Stimulated activated naive B cell treated with anti-CD40 and anti-IgM and Interleukin-4, amounts not matched to agents 10 μg/mL and 1 μg/mL and 100 μg/mL, for 72 hours (primary cell): ENCODE measurements around the gene ZNF773.
"Not testable (repeated sequence)": the region's sequence is repeated elsewhere in the genome, so short reads cannot be mapped to it uniquely, and the experiment has no call there.

Experiments
- ATAC-seq, 2 donors: fragments of 150-1000 bp; cut with Tn5 transposase; replicated peaks; 2 replicates each; pipeline ENCODE4 v1.10.0; 2021; ENCODE audit warnings: moderate library complexity in 1 of 2
- DNase-seq: peaks from one replicate; pipeline ENCODE4 v3.0.0; 2021
- H3K27ac Mint-ChIP-seq: one replicate; pipeline ENCODE4 v1.8.0; 2022; ENCODE audit warnings: mild to moderate bottlenecking, mixed read lengths
- H3K27me3 Mint-ChIP-seq, 2 donors: one replicate each; pipeline ENCODE4 v1.8.0; 2022; ENCODE audit warnings: mixed read lengths in 2 of 2
- H3K36me3 Mint-ChIP-seq, 2 donors: one replicate each; pipeline ENCODE4 v1.8.0; 2022; ENCODE audit warnings: mixed read lengths in 2 of 2, mild to moderate bottlenecking in 1 of 2
- H3K4me1 Mint-ChIP-seq, 2 donors: one replicate each; pipeline ENCODE4 v1.8.0; 2022; ENCODE audit warnings: mixed read lengths in 2 of 2, mild to moderate bottlenecking in 1 of 2
- H3K4me3 Mint-ChIP-seq, 2 donors: one replicate each; pipeline ENCODE4 v1.8.0; 2022; ENCODE audit warnings: mild to moderate bottlenecking in 2 of 2, mixed read lengths in 2 of 2, moderate library complexity in 1 of 2
- H3K9me3 Mint-ChIP-seq, 2 donors: one replicate each; pipeline ENCODE4 v1.8.0; 2022; ENCODE audit warnings: mixed read lengths in 2 of 2, mild to moderate bottlenecking in 1 of 2

ZNF773 gene

DNA sequence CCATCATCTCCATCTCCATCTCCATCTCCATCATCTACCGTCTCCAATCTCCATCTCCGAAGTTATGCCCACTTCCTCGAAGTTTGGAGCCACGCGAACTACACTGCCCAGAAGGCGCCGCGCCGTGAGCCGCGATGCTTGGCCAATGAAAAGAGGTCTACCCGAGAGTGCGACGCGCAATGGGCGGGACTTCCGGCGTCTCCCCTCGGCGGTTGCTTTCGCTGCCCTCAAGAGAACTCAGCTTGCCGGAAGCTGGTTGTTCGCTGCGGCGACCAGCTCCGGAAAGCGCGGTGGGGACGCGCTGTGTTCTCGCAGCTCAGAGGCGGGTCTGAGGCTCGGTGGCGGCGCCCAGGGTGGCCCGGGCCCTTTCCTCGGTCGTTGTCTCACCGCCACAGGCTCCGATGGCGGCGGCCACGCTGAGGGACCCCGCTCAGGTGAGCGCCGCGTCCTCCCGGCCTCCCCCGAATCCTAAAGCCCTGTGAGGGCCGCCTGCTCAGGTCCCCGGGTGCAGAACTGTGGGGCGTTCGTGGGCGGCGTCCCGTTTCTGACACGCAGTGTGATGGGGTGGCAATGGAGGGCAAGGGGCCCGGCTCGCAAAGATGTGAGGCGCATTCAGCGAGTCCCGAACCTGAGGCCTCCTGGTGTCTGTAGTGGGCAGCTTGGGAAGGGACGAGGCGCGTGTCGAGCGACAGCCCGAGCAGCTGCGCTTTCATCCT is at the start of gene ZNF773:
TSS of gene ZNF773 (plus strand) at position 259 of the 716 bp plus-strand sequence. CDS start at position 402, 143 bp downstream.
- Mint-ChIP-seq H3K9me3 (peaks cover 16 to 19% of the 10 kb centered on the region in 2 donors), H3K27ac (peak within 1 kb of the TSS; percentile 81), H3K4me3 (peak within 1 kb of the TSS; percentile 69 to 81), H3K4me1 (peaks cover 22 to 38% of the 10 kb centered on the region in 2 donors), H3K36me3 (peaks cover 38 to 53% of the 10 kb centered on the region in 2 donors)
- DNase-seq (peak; percentile 93), ATAC-seq (peak; percentile 99)
- H3K27me3 Mint-ChIP-seq: not testable (repeated sequence)

DNA sequence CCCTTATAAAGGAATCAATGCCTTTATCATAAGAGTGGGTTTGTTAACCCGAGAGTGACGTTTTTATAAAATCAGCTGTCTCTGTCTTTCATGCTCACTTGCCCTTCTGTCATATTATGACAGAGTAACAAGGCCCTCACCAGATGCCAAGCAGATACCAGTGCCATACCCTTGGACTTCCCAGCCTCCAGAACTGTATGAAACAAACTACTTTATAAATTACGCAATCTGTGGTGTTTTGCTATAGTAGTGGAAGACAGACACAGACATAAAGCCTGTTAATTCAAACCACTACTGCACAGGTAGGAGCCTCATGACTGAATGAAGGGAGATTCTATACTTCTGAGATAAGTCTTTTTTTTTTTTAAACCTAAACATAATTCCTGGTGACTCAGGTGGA is 47.4 kb upstream of the ZNF773 start:
- no peak overlapping the region for H3K4me3 Mint-ChIP-seq
- H3K9me3 Mint-ChIP-seq: peaks cover 3 to 4% of the 10 kb centered on the region in 2 donors
- H3K27me3 Mint-ChIP-seq: no peaks in the 10 kb centered on the region
- peaks cover 31 to 57% of the 10 kb centered on the region in 2 donors for H3K36me3 Mint-ChIP-seq
- no peaks in the 10 kb centered on the region for H3K4me1 Mint-ChIP-seq
- no peak for ATAC-seq
- no peak for DNase-seq
- no peak overlapping the region for H3K27ac Mint-ChIP-seq

GRCh38 chr19:57465680-57466381 is 33.9 kb upstream of the ZNF773 start:
- Mint-ChIP-seq H3K27me3 (no peaks in the 10 kb centered on the region), H3K27ac (no peak overlapping the region), H3K4me3 (no peak overlapping the region), H3K9me3 (peaks cover 25 to 33% of the 10 kb centered on the region in 2 donors), H3K4me1 (no peaks in the 10 kb centered on the region), H3K36me3 (peaks cover 46 to 53% of the 10 kb centered on the region in 2 donors)
- ATAC-seq (peak; percentile 60 to 81), DNase-seq (no peak)

- DNase-seq (no peak), ATAC-seq (no peak)
- no peaks in the 10 kb centered on the region for H3K4me1 Mint-ChIP-seq
- no peaks in the 10 kb centered on the region for H3K27me3 Mint-ChIP-seq
- peaks cover 47 to 58% of the 10 kb centered on the region in 2 donors for H3K36me3 Mint-ChIP-seq
- peaks cover 26 to 39% of the 10 kb centered on the region in 2 donors for H3K9me3 Mint-ChIP-seq
- H3K4me3 Mint-ChIP-seq: no peak overlapping the region
- H3K27ac Mint-ChIP-seq: no peak overlapping the region
Observed at GRCh38 chr19:57466489-57466888, 33.2 kb upstream of the ZNF773 start.

- Mint-ChIP-seq H3K4me1 (peaks cover 19 to 26% of the 10 kb centered on the region in 2 donors), H3K27me3 (no peaks in the 10 kb centered on the region), H3K36me3 (peaks cover 77 to 91% of the 10 kb centered on the region in 2 donors), H3K9me3 (peaks cover 28 to 41% of the 10 kb centered on the region in 2 donors), H3K4me3 (no peak overlapping the region), H3K27ac (no peak overlapping the region)
- no peak for DNase-seq
- no peak for ATAC-seq
Observed at GRCh38 chr19:57473646-57474045, 26.1 kb upstream of the ZNF773 start.

GRCh38 chr19:57477191-57478008 is 22.3 kb upstream of the ZNF773 start, which contains the start of gene ZNF772:
Gene ZNF772 (minus strand): TSS chr19:57477566. CDS start chr19:57477309, 257 bp downstream.
- peaks cover 24 to 33% of the 10 kb centered on the region in 2 donors for H3K9me3 Mint-ChIP-seq
- peaks cover 50 to 60% of the 10 kb centered on the region in 2 donors for H3K36me3 Mint-ChIP-seq
- ATAC-seq: peak; percentile 99

GRCh38 chr19:57487477-57488298 is 12.1 kb upstream of the ZNF773 start, which contains the start of gene ZNF419:
Gene ZNF419 (plus strand): TSS chr19:57487750. CDS start chr19:57487951, 201 bp downstream.
- DNase-seq (peak; percentile 91), ATAC-seq (peak; percentile 99)
- H3K9me3 Mint-ChIP-seq: peaks cover 14 to 21% of the 10 kb centered on the region in 2 donors
- not testable (repeated sequence) for H3K27me3 Mint-ChIP-seq
- peaks cover 25 to 49% of the 10 kb centered on the region in 2 donors for H3K36me3 Mint-ChIP-seq
- H3K4me3 Mint-ChIP-seq: peak within 1 kb of the TSS; percentile 59 to 68
- peaks cover 12 to 26% of the 10 kb centered on the region in 2 donors for H3K4me1 Mint-ChIP-seq
- H3K27ac Mint-ChIP-seq: peak within 1 kb of the TSS; percentile 52

More at GRCh38 chr19:57477191-57478008, 22.3 kb upstream of the ZNF773 start, which contains the start of gene ZNF772:
- no peaks in the 10 kb centered on the region for H3K27me3 Mint-ChIP-seq
- peak; percentile 90 for DNase-seq
- peak within 1 kb of the TSS; percentile 92 to 96 for H3K4me3 Mint-ChIP-seq
- H3K27ac Mint-ChIP-seq: peak within 1 kb of the TSS; percentile 95
- peaks cover 19 to 26% of the 10 kb centered on the region in 2 donors for H3K4me1 Mint-ChIP-seq

DNA sequence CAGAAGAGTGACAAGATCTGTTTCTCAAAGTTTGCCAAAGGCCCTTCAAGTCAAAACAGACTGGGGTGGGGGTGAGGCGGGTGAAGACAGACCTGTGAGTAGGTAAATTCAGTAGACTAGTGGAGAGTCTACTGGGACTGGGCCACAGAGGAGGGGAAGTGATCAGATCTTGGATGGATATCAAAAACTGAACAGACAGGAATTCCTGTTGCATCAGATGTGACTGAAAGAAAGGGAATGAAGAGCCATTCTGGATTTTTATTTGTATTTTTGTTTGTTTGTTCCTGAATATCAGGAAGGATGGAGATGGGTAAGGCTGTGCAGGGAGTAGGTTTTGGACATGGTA is 11.5 kb upstream of the ZNF773 start:
- H3K27me3 Mint-ChIP-seq, DNase-seq: not testable (repeated sequence)
- Mint-ChIP-seq H3K9me3 (peaks cover 14 to 21% of the 10 kb centered on the region in 2 donors), H3K36me3 (peaks cover 31 to 55% of the 10 kb centered on the region in 2 donors), H3K27ac (peak overlapping the region; percentile 52), H3K4me1 (peaks cover 12 to 26% of the 10 kb centered on the region in 2 donors), H3K4me3 (peak overlapping the region; percentile 59 to 68)
- peak in 1 of 2 donors; percentile 18 for ATAC-seq

- Mint-ChIP-seq H3K4me3 (peak overlapping the region; percentile 69 to 81), H3K27ac (peak overlapping the region; percentile 81), H3K4me1 (peaks cover 22 to 38% of the 10 kb centered on the region in 2 donors), H3K9me3 (peaks cover 16 to 19% of the 10 kb centered on the region in 2 donors), H3K36me3 (peaks cover 42 to 55% of the 10 kb centered on the region in 2 donors)
- not testable (repeated sequence) for DNase-seq, H3K27me3 Mint-ChIP-seq, ATAC-seq
Observed at GRCh38 chr19:57499332-57499679, 432 bp upstream of the ZNF773 start.

- H3K36me3 Mint-ChIP-seq: peaks cover 39 to 52% of the 10 kb centered on the region in 2 donors
- peak in 1 of 2 donors; percentile 18 for ATAC-seq
Observed at GRCh38 chr19:57500400-57500799, 662 bp downstream of the ZNF773 start.

DNA sequence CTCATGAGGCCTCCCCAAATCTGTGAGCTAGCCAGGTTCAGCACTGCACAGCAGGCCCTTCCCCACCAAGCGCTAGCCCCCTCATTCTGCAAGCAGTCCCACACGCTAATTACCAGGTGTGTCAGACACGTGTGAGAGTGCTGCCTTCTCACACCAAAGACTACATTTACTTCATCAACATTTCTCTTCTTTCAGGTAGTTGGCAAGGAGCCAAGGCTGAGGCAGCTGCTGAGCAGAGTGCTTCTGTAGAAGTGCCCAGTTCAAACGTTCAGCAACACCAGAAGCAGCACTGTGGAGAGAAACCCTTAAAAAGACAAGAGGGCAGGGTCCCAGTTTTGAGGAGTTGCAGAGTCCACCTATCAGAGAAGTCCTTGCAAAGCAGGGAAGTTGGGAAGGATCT is 6.4 kb downstream of the ZNF773 start:
- Mint-ChIP-seq H3K36me3 (peaks cover 73 to 84% of the 10 kb centered on the region in 2 donors), H3K4me3 (no peak overlapping the region), H3K27me3 (no peaks in the 10 kb centered on the region), H3K4me1 (peaks cover 10 to 22% of the 10 kb centered on the region in 2 donors), H3K27ac (no peak overlapping the region), H3K9me3 (peaks cover 20 to 22% of the 10 kb centered on the region in 2 donors)
- no peak for DNase-seq
- no peak for ATAC-seq

More at GRCh38 chr19:57500400-57500799, 662 bp downstream of the ZNF773 start:
- H3K27me3 Mint-ChIP-seq, DNase-seq: not testable (repeated sequence)
- peak overlapping the region; percentile 81 for H3K27ac Mint-ChIP-seq
- peaks cover 22 to 38% of the 10 kb centered on the region in 2 donors for H3K4me1 Mint-ChIP-seq
- peaks cover 16 to 19% of the 10 kb centered on the region in 2 donors for H3K9me3 Mint-ChIP-seq
- peak overlapping the region; percentile 69 to 81 for H3K4me3 Mint-ChIP-seq

DNA sequence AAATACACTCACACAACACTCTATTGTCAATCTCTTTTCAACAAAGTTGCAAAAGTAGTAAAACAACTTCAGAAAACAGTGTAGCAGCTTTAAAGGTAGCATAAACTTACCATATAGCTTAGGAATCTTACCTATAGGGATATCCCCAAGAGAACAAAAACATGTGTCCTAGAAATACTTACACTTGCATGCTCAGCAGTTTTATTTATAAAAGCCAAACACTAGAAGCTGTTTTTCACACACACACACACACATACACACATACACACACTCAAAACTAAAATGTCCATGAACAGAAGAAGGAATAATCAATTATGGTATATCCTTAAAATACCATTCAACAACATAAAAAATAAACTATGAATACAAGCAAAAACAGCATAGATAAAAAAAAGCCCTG is 11.7 kb downstream of the ZNF773 start:
- no peaks in the 10 kb centered on the region for H3K27me3 Mint-ChIP-seq
- no peak overlapping the region for H3K27ac Mint-ChIP-seq
- peaks cover 77 to 88% of the 10 kb centered on the region in 2 donors for H3K36me3 Mint-ChIP-seq
- no peak overlapping the region for H3K4me3 Mint-ChIP-seq
- H3K4me1 Mint-ChIP-seq: no peaks in the 10 kb centered on the region
- H3K9me3 Mint-ChIP-seq: peaks cover 29 to 42% of the 10 kb centered on the region in 2 donors
- ATAC-seq: no peak
- DNase-seq: no peak

DNA sequence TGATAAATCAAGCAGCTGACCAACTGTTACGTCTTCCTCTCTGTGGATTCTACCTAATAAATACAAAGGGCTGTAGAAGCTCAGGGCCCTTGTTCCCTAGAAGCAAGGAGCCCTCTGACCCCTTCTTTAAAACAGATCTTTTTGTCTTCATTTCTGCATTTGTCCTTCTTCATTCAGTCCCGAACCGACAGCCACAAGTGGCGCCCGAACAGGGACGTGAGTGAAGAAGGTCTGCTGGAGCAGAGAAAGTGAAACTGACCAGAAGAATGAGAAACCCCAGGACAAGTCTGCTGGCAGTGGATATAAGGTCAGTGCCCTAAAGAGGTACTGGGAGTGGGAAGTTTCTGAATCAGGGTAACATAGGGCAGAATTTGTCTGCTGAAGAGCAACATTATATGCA is 13.1 kb downstream of the ZNF773 start:
- no peaks in the 10 kb centered on the region for H3K27me3 Mint-ChIP-seq
- ATAC-seq: no peak
- H3K27ac Mint-ChIP-seq: no peak overlapping the region
- H3K36me3 Mint-ChIP-seq: peaks cover 76 to 83% of the 10 kb centered on the region in 2 donors
- no peak overlapping the region for H3K4me3 Mint-ChIP-seq
- H3K9me3 Mint-ChIP-seq: peaks cover 29 to 42% of the 10 kb centered on the region in 2 donors
- H3K4me1 Mint-ChIP-seq: no peaks in the 10 kb centered on the region
- DNase-seq: no peak
